ENCODE measurements around the gene FBXO22.
"Not testable (repeated sequence)": the region's sequence is repeated elsewhere in the genome, so short reads cannot be mapped to it uniquely, and the experiment has no call there.

GRCh38 chr15:75910355-75910754, 6.7 kb downstream of the FBXO22 start:
- not testable (repeated sequence) for TF ChIP-seq CTCF, POLR2AphosphoS5 (IDR thresholded peaks at IDR 0.05)
